Activated CD4-positive, alpha-beta T cell treated with anti-CD3 and anti-CD28 coated beads, Interleukin-2, Interleukin-6, amounts not matched to agents 100 ng/mL and 50 ng/mL, durations not matched to agents 16 hours and 8 hours (primary cell): ENCODE measurements around the gene GSTT4.
"Not testable (repeated sequence)": the region's sequence is repeated elsewhere in the genome, so short reads cannot be mapped to it uniquely, and the experiment has no call there.

Source experiments
- DNase-seq: peaks from one replicate; pipeline ENCODE4 v3.0.0-alpha.2; 2020

Gene GSTT4

GRCh38 chr22:23949764-23950163 is 55.5 kb downstream of the GSTT4 start:
- DNase-seq, result not testable (repeated sequence)
